ENCODE measurements around the gene LYPD6. TPM values are rescaled to one million over a fixed set of nuclear protein-coding genes. Genes with fewer than 3 reads are reported as not detected.

The LYPD6 gene
- total RNA-seq, 1 experiment from 2014 or later, result 0.54 TPM

DNA sequence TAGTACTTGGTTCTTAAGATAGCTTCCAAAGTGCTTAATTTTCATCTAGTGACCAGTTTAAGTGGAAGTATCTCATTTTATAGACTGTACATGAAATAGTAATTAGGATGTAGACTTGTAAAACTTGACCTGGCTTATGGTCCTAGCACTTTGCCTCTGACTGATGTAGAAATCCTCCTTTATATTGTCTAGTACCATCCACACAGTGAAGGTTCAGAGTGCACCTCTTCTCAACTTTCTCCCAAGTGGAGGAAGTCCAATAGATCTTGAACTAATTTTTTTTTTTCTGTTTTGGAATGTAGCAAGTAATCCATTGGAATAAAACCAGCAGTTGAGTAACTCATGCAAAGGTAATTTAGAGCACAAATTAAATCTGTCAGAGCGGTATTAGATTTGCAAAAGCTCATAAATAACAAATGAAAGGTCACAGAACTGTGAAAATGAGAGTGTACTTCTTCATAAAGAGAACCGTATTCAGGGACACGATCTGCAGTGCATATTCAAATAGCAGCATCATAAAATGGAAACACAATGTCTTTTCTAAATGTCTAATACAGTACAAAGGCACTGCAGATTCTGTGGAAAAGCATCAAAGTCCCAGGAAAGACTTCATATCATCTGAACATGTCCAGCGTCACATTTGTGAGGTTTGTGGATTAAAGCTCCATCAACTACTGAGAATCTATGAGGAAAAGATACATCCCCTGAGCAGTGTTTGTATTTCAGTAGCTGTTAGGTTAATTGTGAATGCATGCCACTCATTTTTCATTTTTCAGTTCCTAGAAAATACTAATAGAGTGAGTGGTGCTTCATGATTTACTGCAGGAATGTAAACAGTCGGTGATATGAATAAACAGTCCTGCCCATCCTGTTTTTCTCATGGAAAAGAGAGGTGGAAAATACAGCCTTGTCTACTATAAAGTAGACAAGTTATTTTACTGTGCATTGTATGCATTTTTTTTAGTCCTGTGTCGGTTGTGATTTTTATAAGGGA is 100.7 kb downstream of the LYPD6 start:
- CTCF ChIA-PET, result no interaction called here
- H3K4me1 ChIP-seq (ENCODE audit: insufficient read depth, low read length, poor library complexity, severe bottlenecking), result no peaks in the 10 kb centered on the region
- H3K9me3 ChIP-seq (ENCODE audit: low read depth, low read length, poor library complexity, severe bottlenecking), result no peaks in the 10 kb centered on the region
- POLR2A ChIA-PET (ENCODE audit: low non-redundant PET), result no interaction called here
- H3K4me3 ChIP-seq (ENCODE audit: low read depth, low read length, poor library complexity, severe bottlenecking), result no peak overlapping the region
- DNase-seq (ENCODE audit: low spot score), result no peak
- no peak for TF ChIP-seq EZH2 (IDR thresholded peaks at IDR 0.05; ENCODE audit: borderline replicate concordance, low read depth, low read length, poor library complexity, severe bottlenecking)
- TF ChIP-seq, protein P1, sequence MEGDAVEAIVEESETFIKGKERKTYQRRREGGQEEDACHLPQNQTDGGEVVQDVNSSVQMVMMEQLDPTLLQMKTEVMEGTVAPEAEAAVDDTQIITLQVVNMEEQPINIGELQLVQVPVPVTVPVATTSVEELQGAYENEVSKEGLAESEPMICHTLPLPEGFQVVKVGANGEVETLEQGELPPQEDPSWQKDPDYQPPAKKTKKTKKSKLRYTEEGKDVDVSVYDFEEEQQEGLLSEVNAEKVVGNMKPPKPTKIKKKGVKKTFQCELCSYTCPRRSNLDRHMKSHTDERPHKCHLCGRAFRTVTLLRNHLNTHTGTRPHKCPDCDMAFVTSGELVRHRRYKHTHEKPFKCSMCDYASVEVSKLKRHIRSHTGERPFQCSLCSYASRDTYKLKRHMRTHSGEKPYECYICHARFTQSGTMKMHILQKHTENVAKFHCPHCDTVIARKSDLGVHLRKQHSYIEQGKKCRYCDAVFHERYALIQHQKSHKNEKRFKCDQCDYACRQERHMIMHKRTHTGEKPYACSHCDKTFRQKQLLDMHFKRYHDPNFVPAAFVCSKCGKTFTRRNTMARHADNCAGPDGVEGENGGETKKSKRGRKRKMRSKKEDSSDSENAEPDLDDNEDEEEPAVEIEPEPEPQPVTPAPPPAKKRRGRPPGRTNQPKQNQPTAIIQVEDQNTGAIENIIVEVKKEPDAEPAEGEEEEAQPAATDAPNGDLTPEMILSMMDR (conservative IDR thresholded peaks at IDR 0.05; ENCODE audit: low read depth, low read length), result no peak
- intact Hi-C loops (cut with micrococcal nuclease; ENCODE audit: unreplicated experiment), result no loop called here
- no peak overlapping the region for H3K27ac ChIP-seq (ENCODE audit: low read depth, low read length, poor library complexity, severe bottlenecking)
- no peaks in the 10 kb centered on the region for H3K36me3 ChIP-seq (ENCODE audit: insufficient read depth, low read length, poor library complexity, severe bottlenecking)
- H3K27me3 ChIP-seq (replicated peaks; ENCODE audit: insufficient read depth, low read depth, low read length, poor library complexity), result no peaks in the 10 kb centered on the region
- BruUV-seq (replicated peaks), result no TSS peak

GRCh38 chr2:149438330-149438960 is 108.1 kb downstream of the LYPD6 start:
- H3K36me3 ChIP-seq (ENCODE audit: insufficient read depth, low read length, poor library complexity, severe bottlenecking), result no peaks in the 10 kb centered on the region
- TF ChIP-seq, protein P1 (conservative IDR thresholded peaks at IDR 0.05; ENCODE audit: low read depth, low read length), result no peak
- TF ChIP-seq EZH2 (IDR thresholded peaks at IDR 0.05; ENCODE audit: borderline replicate concordance, low read depth, low read length, poor library complexity, severe bottlenecking), result no peak
- H3K4me3 ChIP-seq (ENCODE audit: low read depth, low read length, poor library complexity, severe bottlenecking), result no peak overlapping the region
- intact Hi-C loops (cut with micrococcal nuclease; ENCODE audit: unreplicated experiment), result no loop called here
- ChIA-PET CTCF (no interaction called here), POLR2A (ENCODE audit: low non-redundant PET) (no interaction called here)
- no peaks in the 10 kb centered on the region for H3K27me3 ChIP-seq (replicated peaks; ENCODE audit: insufficient read depth, low read depth, low read length, poor library complexity)
- no TSS peak for BruUV-seq (replicated peaks)
- DNase-seq (ENCODE audit: low spot score), result no peak
- no peaks in the 10 kb centered on the region for H3K9me3 ChIP-seq (ENCODE audit: low read depth, low read length, poor library complexity, severe bottlenecking)
- no peak overlapping the region for H3K27ac ChIP-seq (ENCODE audit: low read depth, low read length, poor library complexity, severe bottlenecking)
- H3K4me1 ChIP-seq (ENCODE audit: insufficient read depth, low read length, poor library complexity, severe bottlenecking), result peaks cover 10% of the 10 kb centered on the region

DNA sequence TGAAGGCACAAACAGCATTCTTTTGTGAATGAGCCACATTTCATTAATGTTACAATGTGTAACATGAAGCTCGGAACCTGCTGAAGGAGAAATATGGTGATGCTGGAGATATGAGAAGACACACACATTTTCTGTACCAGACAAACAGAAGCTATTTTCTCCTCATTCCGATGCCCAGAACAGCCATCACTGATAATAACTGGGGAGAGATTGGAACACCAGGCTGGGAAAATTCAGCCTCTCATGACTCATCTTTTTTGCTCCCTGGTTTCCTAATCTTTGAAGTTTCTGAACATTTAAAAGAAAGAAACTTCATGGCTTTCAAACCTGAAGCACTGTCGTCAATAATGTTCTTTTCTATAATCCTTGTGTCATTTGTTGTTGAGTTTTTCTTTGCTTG is 110.9 kb downstream of the LYPD6 start:
- CTCF ChIA-PET, result interaction anchor here (0.7 kb wide), 1 partner anchor 120 kb away, joined by 3 read pairs; no protein-coding TSS in a partner anchor
- no peak for DNase-seq (ENCODE audit: low spot score)
- Histone ChIP-seq H3K36me3 (ENCODE audit: insufficient read depth, low read length, poor library complexity, severe bottlenecking) (no peaks in the 10 kb centered on the region), H3K4me3 (ENCODE audit: low read depth, low read length, poor library complexity, severe bottlenecking) (no peak overlapping the region), H3K4me1 (ENCODE audit: insufficient read depth, low read length, poor library complexity, severe bottlenecking) (peaks cover 11% of the 10 kb centered on the region), H3K9me3 (ENCODE audit: low read depth, low read length, poor library complexity, severe bottlenecking) (no peaks in the 10 kb centered on the region), H3K27me3 (replicated peaks; ENCODE audit: insufficient read depth, low read depth, low read length, poor library complexity) (no peaks in the 10 kb centered on the region), H3K27ac (ENCODE audit: low read depth, low read length, poor library complexity, severe bottlenecking) (no peak overlapping the region)
- POLR2A ChIA-PET (ENCODE audit: low non-redundant PET), result no interaction called here
- TF ChIP-seq, protein P1 (conservative IDR thresholded peaks at IDR 0.05; ENCODE audit: low read depth, low read length), result no peak
- TF ChIP-seq EZH2 (IDR thresholded peaks at IDR 0.05; ENCODE audit: borderline replicate concordance, low read depth, low read length, poor library complexity, severe bottlenecking), result no peak
- BruUV-seq (replicated peaks), result no TSS peak
- intact Hi-C loops (cut with micrococcal nuclease; ENCODE audit: unreplicated experiment), result no loop called here
